ENCODE data around the gene SPATA22. TPM values are rescaled to one million over a fixed set of nuclear protein-coding genes. Genes with fewer than 3 reads are reported as not detected.

Gene SPATA22
- total and polyA plus RNA-seq, 2 of the 13 experiments (the other 11 are each of a cell fraction or from before 2014, with no cell fraction given) = not detected

DNA sequence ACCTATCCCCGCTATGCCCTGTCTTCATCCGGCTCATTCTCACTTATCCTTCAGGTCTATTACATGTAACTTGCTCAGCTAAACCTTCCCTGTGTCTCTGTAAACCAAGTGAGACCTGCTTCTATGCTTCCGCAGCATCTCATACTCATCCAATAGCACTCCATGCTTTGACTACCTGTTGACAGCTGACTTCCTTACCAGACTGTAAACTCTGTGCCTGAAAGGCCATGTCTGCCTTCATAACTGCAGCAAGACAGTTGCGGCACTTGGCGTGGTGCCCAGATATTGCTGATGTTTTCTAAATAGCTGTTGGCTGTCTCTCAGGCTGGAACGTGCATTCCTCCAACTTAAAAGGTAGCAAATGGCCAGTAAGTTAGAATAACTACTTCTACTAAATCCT lies 71.6 kb downstream of the SPATA22 start (continued):
- TF ChIP-seq NR2F6 (IDR thresholded peaks at IDR 0.05) (no peak), NR2F6 (CRISPR knock-in tag; IDR thresholded peaks at IDR 0.05) (no peak), PREB (CRISPR knock-in tag; IDR thresholded peaks at IDR 0.05) (no peak), SRSF4 (IDR thresholded peaks at IDR 0.05; ENCODE audit: low read depth, low read length, poor library complexity, severe bottlenecking) (no peak), DPF2 (CRISPR knock-in tag; IDR thresholded peaks at IDR 0.05; ENCODE audit: borderline replicate concordance, low read depth) (no peak), ZNF574 (CRISPR knock-in tag; IDR thresholded peaks at IDR 0.05) (no peak), ZNF274 (CRISPR knock-in tag; IDR thresholded peaks at IDR 0.05) (no peak), KDM5A (IDR thresholded peaks at IDR 0.05; ENCODE audit: borderline replicate concordance, low read length) (no peak), MIER2 (CRISPR knock-in tag; IDR thresholded peaks at IDR 0.05) (no peak), ZNF432 (CRISPR knock-in tag; IDR thresholded peaks at IDR 0.05; ENCODE audit: borderline replicate concordance) (no peak), RFX5 (IDR thresholded peaks at IDR 0.05; ENCODE audit: low read depth, low read length) (no peak), MTA3 (CRISPR knock-in tag; IDR thresholded peaks at IDR 0.05) (no peak), KIAA2018 (CRISPR knock-in tag; IDR thresholded peaks at IDR 0.05; ENCODE audit: borderline replicate concordance) (no peak), WIZ (CRISPR knock-in tag; IDR thresholded peaks at IDR 0.05) (no peak), ZNF674 (CRISPR knock-in tag; IDR thresholded peaks at IDR 0.05; ENCODE audit: low read depth) (no peak)

Data from HepG2 (cell line).